LNCaP clone FGC (cell line): Measurements from ENCODE around the gene BSCL2.
"Not testable (repeated sequence)": the region's sequence is repeated elsewhere in the genome, so short reads cannot be mapped to it uniquely, and the experiment has no call there.

Experiments
- DNase-seq: peaks from one replicate; pipeline ENCODE4 v3.0.0-alpha.2; 2011; ENCODE audit warnings: low read depth
- H3K4me3 ChIP-seq: 2 replicates; pipeline ENCODE4 v1.5.1; 2011; ENCODE audit warnings: mild to moderate bottlenecking, low read depth, low read length, control low read depth
- CTCF ChIP-seq: IDR thresholded peaks from 2 replicates; pipeline ENCODE4 v1.5.1; 2012; ENCODE audit warnings: mild to moderate bottlenecking; ENCODE audit not compliant: control insufficient read depth, insufficient read depth; ENCODE audit errors: extremely low read depth

The BSCL2 gene

GRCh38 chr11:62665599-62666258 lies 41.5 kb downstream of the BSCL2 start:
- TF ChIP-seq CTCF: no peak
- peak overlapping the region; percentile 97 for H3K4me3 ChIP-seq

GRCh38 chr11:62665075-62665598 lies 42.1 kb downstream of the BSCL2 start, which contains the start of the genes C11orf98 and CSKMT:
Gene C11orf98, minus strand, starts transcription at chr11:62665210. Its CDS starts 41 bp downstream, at chr11:62665169.
Gene CSKMT, plus strand, starts transcription at chr11:62665312. Its CDS starts 568 bp downstream, at chr11:62665880.
- no peak for DNase-seq
- H3K4me3 ChIP-seq: peak within 1 kb of the TSS; percentile 97
- TF ChIP-seq CTCF: no peak

More at GRCh38 chr11:62665599-62666258, 41.5 kb downstream of the BSCL2 start:
- no peak for DNase-seq

GRCh38 chr11:62664405-62665074 lies 42.7 kb downstream of the BSCL2 start:
- H3K4me3 ChIP-seq: peak overlapping the region; percentile 97
- DNase-seq: no peak
- no peak for TF ChIP-seq CTCF

GRCh38 chr11:62656796-62657429 lies 50.3 kb downstream of the BSCL2 start:
- no peak for DNase-seq
- H3K4me3 ChIP-seq: no peak overlapping the region
- no peak for TF ChIP-seq CTCF

GRCh38 chr11:62654297-62654696 lies 52.9 kb downstream of the BSCL2 start:
- DNase-seq: no peak
- no peak for TF ChIP-seq CTCF
- H3K4me3 ChIP-seq: no peak overlapping the region

- DNase-seq: no peak
- no peak for TF ChIP-seq CTCF
- peak overlapping the region; percentile 87 for H3K4me3 ChIP-seq
Observed at GRCh38 chr11:62652161-62653006, 54.8 kb downstream of the BSCL2 start.

- H3K4me3 ChIP-seq, DNase-seq: not testable (repeated sequence)
Observed at GRCh38 chr11:62650283-62650682, 56.9 kb downstream of the BSCL2 start.
